ENCODE results near the gene SVIL.

- TF ChIP-seq EZH2 (IDR thresholded peaks at IDR 0.05; ENCODE audit: insufficient read depth, poor library complexity, severe bottlenecking) (no peak), EZH2phosphoT487 (IDR thresholded peaks at IDR 0.05; ENCODE audit: insufficient read depth, low read depth) (no peak)
These were observed 139.4 kb downstream of the SVIL start for GRCh38 chr10:29495366-29495765.

Data from GM23248 (cell line).